SKM-1 (cell line): ENCODE measurements around the gene GPR78.
"Not testable (repeated sequence)": the region's sequence is repeated elsewhere in the genome, so short reads cannot be mapped to it uniquely, and the experiment has no call there.

Source experiments
- DNase-seq: peaks from one replicate; lab custom pipeline; 2025; ENCODE audit not compliant: unreplicated experiment; lab: John Stamatoyannopoulos, UW

Gene GPR78

DNA sequence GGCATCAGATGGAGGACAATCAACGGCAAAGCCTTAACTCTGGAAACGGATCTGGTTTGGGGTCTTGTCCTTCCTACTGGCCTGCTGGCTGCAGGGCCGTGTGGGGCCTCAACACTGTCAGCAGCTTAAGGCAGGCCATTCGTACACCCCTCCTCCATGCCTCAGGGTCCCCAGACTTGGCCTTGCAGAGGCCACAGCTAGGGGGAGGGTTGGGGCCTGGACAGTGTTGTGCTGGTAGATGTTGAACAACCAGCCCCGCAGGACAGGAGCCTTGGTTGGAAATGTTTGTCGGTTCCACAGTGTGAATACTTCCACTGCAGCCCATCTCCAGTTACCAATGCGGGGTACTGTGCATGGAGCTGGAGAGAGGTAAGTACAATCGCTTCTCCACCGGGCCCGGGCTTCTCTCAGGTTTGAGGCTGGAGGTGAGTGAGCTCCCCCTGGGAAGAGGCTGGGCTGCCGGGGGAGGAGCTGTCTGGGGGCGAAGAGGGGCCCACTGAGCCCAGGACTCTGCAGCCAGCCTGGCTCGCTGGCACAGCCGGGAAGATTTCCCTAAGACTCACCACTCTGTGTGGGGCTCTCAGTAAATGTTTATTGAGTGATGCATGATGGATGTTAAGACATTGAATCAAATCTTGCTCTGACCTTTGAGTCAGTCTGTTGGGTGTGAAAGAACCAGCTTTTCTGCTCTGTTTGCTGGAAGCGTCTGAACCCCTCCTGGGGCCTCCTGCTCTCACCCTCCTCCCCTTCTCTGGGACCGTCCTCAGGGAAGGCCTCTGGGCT lies 19.7 kb upstream of the GPR78 start:
- DNase-seq, result no peak

DNA sequence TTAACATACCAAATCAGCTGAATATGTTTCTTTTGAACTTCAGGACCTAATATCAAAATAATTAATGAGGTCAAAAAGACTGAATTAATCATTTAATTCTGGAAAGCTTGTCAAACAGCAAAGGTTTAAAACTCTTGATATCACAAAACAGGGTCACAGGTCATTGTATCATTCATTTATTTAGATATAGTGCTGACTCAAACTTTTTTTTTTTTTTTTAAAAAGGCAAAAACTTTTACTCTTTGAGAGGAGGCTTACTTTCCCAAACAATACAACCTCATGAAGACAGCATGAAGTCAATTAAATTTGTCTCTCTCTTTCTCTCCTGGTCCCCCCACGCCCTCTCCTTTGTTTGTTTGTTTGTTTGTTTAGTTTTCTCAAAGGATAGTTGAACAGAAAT lies 15.6 kb upstream of the GPR78 start:
- DNase-seq, result no peak

DNA sequence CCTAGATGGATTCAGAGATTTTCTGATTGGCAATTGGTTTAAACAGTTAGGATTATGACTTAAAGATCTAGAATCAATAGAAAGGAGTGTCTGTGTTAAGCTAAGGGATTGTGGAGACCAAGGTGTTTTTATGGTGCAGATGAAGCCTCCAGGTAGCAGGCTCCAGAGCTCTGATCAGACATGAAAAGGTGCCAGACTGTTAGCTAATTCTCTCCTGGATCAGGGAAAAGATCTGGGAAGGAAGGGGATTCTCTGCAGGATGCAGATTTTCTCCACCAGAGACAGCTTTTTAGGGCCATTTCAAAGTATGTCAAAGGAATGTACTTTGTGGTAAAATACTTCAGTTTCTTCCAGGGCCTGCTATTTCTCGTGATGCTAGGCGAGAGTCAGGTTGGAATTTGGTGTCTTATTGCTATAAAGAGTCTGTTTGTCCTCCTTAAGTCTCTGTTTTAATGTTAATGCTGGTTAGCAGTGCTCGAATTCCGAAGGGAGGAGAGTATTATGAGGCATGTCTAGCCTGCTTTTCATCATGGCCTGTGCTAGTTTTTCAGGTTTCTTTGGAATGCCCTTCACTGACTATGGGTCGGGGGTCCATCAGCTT lies 12.0 kb upstream of the GPR78 start:
- DNase-seq, result no peak

DNA sequence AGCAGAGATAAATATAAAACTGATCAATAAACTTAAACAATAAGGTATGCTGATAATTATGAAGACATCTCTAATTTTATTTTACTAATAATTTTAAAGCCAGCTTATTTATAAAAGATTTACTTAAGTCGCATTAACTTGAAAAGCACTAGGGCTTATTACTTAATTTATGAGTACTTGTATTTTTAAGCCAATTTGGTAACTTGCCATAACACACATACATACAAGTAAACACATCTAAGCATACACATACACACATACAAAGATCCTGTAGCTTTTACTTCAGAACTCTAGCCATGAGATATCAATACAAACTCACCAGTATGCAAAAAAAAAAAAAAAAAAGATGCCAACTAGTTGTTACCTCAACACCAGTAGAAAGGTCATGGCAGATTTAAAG lies 10.0 kb upstream of the GPR78 start:
- DNase-seq, result no peak

DNA sequence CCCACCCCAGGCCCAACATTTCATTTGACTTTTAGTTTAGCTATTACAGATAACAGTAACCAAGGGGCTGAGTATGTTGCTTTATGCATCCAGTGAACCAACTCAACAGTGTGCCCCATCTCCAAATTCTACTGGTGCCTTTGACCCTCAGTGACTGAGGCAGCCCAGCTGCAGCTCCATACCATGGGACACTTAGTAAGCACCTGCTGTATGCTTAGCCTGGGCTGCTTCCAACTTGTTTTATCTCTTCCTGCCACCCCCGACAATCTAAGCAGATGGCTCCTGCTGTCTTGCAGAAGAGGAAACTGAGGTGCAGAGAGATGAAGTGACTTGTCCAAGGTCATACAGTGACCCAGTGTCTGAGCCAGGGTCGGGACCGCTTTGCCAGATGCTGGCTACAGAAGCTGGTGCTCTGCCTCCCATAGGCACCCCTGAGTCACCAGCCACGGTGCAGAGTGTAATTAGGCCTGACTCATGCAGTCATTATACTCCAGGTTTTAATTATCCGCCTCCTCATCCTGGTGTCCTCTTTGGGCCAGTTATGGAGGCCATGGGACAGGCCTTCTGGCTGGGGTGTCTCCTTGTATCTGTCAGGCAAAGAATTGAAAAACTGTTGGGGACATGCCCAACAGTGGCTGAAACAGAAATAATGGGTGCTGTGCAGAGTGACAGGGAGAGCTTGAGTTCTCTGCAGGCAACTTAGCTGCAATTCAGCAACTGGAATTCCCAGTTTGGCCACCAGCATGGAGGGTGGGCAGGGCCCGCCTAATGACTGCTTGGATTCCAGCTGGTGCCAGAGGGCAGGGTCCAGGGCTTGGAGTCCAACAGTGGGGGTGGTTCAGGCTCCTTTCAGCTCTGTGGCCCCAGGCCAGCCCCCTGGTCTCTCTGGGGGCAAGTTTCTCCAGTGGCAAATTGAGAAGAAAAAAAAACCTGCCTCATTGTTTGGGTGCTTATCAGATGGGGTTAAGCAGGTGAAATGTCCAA lies 8.2 kb upstream of the GPR78 start:
- no peak for DNase-seq

DNA sequence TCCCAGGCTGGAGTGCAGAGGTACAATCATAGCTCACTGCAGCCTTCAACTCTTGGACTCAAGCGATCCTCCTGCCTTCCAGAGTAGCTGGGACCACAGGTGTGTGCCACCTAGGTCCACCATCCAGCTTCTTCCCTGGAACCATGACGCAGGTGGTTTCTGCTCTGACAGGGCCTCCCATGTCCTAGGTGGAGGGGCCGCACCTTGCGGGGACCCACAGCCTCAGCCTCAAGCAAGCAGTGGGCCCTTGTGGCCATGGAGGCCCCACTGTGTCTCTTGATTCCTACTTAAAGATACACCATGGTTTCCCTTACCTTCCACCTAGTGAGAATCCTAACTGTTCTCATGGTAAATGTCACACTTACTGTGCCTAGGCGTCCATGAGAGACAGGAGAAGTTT lies 6.9 kb upstream of the GPR78 start:
- DNase-seq, result no peak

GRCh38 chr4:8574796-8575370 lies 5.3 kb upstream of the GPR78 start:
- no peak for DNase-seq

DNA sequence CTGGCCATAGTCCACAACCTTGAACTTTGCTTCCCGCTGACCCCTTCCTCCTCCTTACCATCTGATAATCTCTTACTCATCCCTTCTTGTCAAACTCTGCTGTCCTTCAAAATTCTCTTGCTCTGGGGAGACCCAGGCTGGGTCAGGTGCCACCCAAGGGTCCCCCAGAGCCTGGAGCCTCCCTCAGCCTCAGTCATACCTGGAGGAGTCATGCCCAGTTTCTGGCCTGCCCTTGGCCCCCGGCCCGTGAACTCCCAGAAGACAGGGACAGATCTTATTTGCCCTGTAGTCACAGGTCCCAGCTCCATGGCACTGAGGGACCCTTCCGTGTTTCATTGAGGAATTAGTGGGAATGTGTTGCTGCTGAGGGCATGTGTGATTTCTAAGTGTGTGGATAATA lies 4.7 kb upstream of the GPR78 start:
- DNase-seq, result no peak

GRCh38 chr4:8576591-8576990 lies 3.6 kb upstream of the GPR78 start:
- DNase-seq, result not testable (repeated sequence)

GRCh38 chr4:8577046-8577445 lies 3.1 kb upstream of the GPR78 start:
- DNase-seq, result no peak

GRCh38 chr4:8577972-8578371 lies 2.2 kb upstream of the GPR78 start:
- no peak for DNase-seq

DNA sequence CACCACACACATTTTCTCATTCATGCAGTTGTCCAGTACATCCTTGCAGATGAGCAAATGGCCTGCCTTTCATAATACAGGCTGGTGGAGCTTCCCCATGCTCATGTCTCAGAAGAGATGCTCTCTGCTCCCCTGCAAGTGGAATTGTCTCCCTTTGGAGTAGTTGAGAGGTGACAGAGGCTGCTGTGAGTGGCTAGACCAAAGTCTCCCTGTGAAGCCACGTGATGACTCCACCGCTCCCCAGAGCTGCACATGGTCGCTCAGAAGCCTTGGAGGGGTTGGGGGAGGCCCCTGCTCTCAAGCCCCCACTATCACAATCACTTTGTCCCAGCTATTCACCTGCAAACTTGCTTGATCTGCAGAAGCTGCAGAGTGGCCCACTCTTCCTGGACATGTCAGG lies 1.5 kb upstream of the GPR78 start:
- no peak for DNase-seq

DNA sequence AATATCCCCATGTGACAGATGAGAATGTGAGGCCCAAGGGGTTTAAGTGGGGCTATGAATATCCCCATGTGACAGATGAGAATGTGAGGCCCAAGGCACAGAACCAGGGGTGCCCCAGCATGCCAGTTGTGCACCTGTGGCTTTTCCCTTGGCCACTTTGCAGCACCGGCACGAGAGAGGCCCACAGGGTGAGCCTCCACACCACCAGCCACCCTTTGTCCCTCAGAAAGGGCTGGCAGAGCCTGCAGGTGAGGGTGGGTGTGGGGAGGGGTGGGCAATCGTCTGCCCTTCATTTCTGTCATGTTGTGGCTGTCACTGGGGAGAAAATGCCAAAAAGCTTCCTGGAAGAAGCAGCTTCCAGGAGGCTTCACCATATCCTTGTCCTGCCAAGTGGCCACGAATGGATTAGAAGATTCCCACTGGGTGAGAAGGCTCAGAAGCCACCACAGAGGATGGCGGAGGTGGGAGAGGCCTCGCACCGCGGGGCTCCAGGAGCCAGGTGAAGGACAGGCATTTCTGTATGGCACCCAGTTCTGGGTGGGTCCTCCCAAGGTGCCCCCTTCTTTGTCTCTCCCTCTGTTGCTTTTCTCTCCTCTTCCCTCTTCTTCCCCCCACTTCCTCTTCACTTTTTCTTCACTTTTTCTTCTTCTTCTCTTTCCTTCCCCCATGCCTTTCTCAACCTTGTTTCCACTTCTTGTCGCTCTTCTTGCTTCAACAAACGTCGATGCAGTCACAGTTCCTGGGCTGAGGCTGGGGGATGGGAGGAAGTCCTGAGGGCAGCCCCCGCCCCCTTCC lies 469 bp upstream of the GPR78 start:
- no peak for DNase-seq

GRCh38 chr4:8581094-8581861 lies 1.1 kb downstream of the GPR78 start:
- no peak for DNase-seq

DNA sequence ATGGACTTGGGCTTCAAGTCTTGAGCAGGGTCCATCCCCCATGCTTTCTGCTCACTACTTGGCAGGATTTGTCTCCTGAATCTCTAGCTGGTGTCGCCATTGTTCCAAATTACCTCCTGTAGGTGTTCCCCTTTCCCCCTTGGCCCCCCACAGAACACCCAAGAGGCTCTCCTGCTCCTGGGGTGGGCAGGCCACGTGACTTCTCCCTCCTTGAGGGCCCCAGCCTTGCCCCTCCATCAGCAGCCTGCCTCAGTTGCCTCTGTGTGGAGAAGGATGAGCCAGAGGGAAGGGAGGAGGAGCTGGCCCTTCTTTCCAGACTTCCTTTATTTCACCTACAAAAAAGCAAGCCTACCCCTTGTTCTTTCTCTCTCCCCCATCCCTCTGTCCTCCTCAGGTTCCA lies 1.8 kb downstream of the GPR78 start:
- DNase-seq, result no peak

DNA sequence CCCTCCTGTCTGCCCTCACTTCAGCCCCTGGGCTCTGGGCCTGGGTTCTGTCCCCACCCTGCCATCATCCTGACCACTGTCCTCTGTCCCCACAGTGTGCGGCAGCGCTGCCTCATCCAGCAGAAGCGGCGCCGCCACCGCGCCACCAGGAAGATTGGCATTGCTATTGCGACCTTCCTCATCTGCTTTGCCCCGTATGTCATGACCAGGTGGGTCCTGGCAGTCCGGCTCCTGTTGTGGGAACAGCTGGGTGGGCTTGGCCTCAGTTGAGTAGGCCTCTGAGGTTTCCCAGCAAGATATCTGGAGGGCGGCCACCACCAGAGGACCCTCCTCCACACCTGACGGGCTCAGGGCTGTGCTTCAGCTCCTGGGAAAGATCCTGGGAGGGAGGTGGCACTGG lies 2.2 kb downstream of the GPR78 start:
- no peak for DNase-seq

GRCh38 chr4:8582941-8583654 lies 2.9 kb downstream of the GPR78 start:
- DNase-seq, result no peak

GRCh38 chr4:8583655-8584025 lies 3.4 kb downstream of the GPR78 start:
- DNase-seq, result no peak

DNA sequence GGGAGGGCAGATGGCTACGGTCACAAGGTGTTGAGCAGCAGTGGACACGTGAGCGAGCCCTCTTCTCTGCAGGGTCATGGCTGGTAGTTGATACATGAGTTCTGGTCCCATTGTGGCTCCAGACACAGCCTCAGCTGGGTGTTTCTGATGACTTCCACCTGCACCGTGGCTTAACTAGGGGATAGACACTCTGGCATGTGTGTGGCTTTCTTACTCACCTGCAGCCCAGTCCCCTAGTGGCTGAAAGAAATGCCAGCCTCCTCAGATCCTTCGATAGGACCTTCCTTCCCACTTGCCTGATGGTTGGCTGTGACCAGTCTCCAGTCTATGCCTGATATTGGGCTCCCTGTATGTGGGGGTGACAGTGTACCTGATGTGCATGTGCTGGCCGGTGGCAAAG lies 5.0 kb downstream of the GPR78 start:
- DNase-seq, result no peak
